Lung microvascular endothelial cell (primary cell): ENCODE measurements around the gene SLC38A11. TPM values are rescaled to one million over a fixed set of nuclear protein-coding genes. Genes with fewer than 3 reads are reported as not detected.
A peak's percentile ranks its signal among the peaks of the same experiment; 100 is the strongest.

Source experiments
- DNase-seq, 2 donors: peaks; one replicate each; pipeline versions ENCODE4 v3.0.0 to v3.0.0-alpha.2; 2010; ENCODE audit warnings: low read depth in 2 of 2
- total RNA-seq: library from RNA; depleted of rRNA; stranded (reverse); fragments of >200 nt; gene quantifications from 2 replicates; pipeline ENCODE4 v1.2.1, GENCODE V29; 2014

The SLC38A11 gene
- total RNA-seq, 1 donor from 2014 or later: not detected

DNA sequence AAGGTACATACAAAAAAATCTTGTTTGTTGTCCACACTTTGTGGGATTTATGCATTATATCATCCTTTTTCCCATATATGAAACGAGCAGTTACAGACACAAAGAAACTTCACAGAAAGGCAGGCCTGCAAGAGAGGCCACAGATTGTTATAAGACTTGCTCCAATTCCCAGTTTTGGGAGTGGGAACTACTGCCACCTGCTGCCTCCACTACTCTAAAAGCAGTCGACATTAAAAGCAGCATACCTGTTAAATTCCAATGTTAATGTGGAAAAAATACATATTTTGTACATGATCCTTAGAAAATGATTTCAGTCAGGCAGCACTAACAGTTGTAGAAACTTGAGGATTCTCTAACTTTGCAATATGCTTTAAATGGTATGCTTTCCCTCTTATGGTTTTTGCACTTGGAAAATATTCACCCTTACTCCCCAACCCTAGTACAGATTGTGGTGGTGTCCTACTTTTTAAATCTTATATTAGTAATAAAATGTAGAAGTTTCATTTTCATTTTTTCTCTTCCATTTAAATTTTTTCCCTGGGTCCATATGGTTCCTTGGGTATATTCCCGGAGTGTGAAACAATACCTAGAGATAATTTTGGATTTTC, 37.9 kb downstream of the SLC38A11 start:
- DNase-seq: peak; percentile 55 to 69

DNA sequence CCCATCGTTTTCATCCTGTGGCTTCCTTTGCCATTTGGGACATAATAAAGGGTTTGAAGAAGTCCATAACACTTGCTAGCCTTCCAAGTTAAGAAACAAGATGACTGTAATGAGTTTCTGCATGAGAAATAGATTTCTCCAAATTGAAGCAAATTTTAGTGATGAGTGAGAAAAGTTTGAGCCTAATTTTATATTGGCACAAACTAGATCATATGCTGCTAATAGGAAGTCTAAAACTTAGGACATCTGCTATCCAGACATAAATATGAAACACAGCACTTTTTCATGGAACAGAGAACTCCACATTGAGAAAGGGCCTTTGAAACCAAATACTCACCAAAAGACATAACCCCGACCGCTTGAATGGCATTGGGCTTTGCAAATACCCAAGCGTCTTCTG, 39.8 kb downstream of the SLC38A11 start:
- no peak for DNase-seq

DNA sequence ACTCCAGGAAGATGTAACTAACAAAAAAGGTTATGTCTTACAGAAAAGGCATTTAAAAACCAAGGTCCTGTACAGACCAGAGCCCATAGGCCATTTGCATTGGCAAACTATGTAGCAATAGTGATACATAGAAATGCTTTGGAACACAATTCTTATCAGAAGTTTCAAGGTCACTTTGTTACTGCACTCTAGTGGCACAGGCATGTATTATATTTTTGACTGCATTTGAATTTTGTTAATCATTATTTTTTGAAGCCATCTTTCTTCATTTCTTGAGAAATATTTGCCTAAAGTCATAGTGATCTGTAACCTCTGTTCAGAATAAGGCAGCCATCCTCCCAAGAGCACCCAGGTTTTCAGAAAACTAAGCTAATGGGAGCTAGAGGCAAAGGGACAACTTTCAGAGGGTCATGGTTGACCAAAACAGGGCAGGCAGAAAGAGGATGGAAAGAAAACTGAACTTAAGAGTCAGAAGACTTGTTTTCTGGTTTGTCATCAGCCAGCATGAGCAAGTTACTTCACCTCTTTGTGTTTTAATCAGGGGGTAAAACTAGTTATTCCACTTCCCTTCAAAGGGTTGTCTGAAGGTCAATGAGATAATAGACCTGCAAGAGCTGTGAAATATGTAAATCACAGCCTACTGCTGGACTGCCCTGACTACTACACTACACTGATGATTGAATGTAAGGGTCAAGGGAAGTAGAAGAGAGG, 41.5 kb downstream of the SLC38A11 start:
- peak; percentile 49 for DNase-seq

DNA sequence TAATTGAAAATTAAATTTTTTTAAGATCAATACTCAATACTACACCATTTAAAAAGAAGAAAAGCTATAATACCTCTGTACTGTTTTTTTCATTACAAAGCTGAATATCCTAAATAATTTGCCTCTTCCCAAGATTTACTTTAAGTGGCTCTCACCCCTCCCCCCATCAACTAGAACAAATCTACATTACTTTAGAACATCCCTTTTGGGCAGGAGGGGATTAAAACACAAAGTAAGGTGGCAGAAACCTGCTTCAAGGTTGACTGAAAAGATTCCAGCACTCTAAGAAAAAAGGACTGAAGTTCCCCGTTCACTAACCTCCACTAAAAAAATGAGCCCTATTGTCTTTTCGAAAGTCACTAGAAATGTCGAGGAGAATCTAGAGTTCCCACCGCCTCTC, 42.3 kb downstream of the SLC38A11 start:
- DNase-seq: no peak

DNA sequence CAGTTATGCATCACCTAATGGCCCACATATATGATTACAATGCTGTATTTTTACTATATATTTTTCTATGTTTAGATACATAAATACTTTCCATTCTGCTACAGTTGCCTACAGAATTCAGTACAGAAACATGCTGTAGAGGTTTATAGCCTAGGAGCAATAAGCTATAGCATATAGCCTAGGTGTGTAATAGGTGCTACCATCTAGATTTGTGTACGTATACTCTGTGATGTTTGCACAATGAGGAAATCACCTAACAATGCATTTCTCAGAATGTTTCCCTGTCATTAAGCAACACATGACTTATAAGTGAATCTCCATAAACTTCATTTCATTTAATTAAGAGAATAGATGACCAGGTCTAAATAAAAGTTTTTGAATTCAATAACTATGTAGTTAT, 43.5 kb downstream of the SLC38A11 start:
- DNase-seq: no peak

DNA sequence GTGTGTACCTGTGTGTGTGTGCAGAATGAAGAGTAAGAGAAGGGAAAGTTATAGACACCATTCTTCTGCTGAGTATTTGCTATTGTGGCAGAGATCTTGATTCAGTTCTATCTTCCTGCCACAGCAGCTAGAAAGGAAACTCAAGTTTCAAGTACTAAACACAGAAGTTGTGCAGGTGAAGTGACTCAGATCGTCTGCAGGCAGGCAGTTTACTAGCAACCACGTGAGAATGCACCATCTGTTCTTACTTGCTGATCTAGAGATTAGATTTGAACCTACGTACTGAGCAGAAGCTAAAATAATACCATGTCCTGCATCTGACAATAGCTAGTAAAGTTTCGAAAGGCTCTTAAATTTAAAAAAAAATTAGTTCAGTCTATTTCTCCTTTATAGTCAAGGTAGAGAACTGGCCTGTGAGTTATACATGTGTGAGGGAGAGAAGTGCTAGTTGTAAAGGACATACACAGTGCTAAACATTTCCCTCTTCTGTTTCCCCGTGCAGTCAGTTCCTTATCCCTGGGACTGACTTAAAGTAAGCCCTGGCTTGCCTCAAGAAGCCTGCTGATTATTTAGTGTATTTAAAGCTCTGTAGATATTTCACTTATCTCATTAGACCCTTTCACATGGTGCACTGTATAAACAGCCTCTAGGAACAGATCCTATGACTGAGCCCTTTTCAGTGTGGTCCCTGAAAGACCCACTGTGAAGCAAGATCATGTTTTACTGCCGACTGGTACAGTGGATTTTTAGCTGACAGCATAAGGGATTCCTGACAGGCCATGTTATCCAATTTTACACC, 45.0 kb downstream of the SLC38A11 start:
- DNase-seq: peak in 1 of 2 donors; percentile 86

DNA sequence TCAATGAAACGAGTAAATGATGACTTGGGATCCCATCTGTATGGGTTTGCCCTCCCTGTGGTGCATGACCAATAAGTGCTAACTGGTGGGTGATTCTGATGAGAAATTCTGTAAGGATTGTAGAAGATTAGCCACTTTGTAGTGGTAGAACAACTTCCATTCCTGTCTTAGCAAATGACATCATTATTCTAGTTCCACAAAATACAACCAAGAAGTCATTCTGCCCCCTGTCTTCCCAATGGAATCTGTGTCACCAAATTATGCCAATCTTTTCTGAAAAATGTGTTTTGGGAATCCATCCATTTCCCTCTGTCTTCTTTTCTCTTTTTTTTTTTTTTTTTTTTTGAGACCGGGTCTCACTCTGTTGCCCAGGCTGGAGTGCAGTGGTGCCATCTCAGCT, 48.4 kb downstream of the SLC38A11 start:
- DNase-seq: no peak

DNA sequence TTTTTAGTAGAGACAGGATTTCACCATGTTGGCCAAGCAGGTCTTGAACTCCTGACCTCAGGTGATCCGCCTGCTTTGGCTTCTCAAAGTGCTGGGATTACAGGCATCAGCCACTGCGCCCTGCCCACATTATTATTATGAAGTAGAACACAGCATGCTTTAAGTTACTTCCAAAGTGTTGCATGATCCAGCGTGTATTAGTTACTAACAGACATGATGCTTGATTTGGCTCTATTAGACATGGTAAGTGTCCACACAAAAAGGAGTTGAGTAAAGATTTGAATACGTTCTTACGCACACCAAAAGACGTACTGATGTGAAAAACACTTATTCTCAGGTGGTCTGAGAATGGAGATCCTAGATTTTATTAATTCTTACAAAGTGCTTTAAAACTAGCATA, 50.0 kb downstream of the SLC38A11 start:
- DNase-seq: no peak

DNA sequence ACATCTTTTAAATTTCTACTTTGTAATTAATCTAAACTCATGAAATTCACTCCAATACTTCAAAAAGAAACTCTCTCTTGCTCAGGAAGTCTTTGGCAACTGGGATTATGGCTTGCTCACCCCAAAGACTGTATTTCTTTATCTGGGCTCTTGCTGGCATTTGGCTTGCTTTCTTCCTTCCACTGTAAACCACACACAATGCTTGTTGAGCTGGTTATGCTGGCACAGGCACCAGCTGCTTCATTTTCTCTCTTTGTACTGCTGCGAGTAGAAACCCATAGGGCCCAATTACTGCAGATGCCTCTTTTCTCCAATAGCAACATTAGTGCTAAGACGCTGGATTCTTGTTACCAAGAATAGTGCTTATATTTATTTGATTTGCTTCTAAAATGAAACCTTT, 51.4 kb downstream of the SLC38A11 start:
- no peak for DNase-seq

DNA sequence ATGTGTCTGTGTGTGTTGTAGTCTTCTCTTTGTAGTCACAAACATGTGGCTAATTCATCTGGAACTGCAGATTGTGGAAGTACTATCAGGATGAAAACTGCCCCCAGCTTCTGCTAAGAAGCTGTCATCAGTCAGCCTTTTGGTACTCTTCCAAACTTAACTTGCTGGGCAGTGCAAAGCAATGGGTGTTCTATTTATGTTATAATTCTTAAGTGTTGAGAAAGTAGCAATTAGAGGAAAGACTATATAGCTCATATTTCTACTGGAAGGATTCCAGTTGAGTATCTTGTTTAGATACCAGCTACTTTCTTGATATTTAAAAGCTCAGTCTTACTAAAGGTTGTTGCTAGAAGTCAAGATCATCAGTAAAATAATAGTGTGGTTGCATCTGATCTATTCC, 52.1 kb downstream of the SLC38A11 start:
- DNase-seq: peak in 1 of 2 donors; percentile 26

DNA sequence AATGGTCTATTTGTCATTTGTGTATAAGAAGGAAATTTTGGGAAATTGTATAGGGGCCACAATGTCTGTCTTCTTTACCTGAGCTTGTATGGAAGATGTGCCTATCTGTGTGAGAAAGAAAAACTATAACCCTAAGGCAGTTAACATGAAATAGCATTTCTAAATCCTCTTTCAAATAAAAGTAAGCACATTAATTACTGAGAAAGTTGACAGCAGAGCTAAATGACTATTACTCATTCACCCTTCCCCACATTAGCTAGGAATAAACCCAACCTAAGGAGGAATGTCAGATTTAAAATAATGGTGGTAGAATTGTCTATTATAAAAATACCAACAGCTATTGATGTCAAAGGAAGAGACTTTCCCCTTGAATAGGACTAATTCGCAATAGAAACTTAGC, 56.2 kb downstream of the SLC38A11 start:
- DNase-seq: no peak

DNA sequence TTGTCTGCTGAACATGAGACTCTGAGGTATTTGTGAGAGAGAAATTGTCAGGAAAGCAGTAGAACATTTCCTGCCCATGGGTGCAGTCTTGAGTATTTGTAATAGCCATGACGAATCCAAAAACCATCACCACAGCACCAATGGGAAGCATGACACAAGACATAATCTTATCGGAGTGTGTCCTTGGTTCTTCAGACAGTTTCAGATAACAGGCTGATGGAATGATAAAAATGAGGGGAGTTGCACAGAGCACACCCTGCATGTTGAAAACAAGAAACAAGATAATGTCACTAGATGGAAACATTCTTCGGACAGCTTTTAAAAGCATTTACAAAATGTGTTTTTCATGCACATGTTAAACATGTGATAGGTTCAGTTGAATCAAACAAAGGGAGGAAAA, 56.9 kb downstream of the SLC38A11 start:
- peak in 1 of 2 donors; percentile 34 for DNase-seq

DNA sequence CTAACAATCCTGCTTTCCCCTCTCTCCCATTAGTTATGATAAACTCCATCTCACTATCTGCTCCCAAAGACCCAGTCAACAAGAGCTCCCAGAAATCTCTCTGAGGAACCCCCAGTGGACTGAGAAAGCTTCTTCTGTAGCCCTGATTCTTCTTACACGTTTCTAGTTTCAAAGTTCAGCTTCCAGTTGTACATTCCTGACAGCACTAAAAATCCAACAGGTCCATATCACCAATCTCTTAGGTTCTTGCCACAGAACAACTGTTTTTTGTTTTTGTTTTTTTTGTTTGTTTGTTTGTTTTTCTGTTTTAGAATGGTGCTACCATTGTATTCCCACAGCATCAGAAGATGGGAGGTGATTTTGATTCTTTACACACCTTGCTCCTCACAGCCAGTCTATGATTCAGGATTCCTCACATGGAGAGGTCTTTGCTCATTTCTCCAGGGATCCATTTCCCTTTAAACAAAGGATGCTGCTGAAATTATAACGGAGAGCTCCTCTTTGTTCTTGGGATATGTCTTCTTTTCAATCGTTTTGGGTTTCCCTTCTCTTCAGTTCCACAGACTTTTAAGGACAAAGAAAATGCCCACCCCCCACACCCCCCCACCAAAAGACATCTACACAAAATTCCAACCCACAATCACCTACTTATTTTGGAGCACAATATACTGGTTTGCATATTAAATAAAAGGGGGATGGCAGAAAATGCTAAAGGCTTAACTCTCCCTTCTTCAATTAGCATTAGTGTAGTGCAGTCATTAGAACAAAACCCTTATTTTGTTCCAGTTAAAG, 57.7 kb downstream of the SLC38A11 start:
- no peak for DNase-seq

DNA sequence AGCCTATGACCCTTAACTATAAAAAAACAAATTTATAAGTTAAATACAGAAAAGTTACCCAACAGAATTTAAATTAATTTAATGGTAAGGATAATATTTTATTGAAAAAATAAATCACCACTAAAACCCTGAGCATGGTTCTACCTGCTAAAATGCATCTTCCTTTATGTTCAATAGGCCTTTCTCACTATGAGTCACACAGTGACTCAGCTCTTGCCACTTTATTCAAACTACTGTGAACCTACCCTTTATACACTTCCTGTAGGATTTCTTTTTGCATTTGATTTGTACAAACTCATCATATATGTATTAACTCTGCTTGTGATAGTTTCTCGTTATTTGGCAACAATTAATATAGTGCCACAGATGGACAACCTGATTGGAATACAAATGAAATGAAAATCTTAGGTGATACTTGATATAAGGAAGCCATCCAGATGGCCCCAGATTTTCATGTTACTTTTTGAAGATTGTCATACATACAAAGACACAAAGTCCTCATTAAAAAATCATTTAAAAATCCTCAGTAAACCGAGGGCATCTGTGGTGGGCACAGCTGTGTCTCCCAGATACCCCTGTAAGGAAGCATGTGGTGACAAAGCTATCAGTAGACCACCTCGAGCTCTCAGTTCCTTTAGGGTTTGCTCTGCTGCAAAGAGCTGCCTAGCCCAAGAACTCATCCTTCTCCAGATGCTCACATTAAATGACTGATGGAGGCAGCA, 58.5 kb downstream of the SLC38A11 start:
- peak; percentile 59 to 73 for DNase-seq

DNA sequence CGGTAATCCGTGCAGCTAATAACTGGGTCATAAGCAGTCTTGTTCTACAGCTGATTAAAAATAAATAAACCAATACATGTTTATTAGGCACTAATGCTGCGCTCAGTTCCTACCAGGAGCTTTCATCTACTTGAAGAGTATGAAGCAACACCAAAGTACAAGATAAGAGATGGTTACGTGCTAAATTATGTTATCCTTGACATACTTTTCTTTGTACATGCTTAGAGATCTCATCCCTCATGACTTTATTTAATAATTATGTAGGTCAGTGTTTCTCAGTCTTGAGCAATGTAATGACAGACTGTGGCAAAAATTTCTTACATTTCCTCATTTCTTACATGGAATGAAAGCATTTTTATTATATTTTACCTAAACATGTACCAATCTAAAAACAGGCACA, 59.1 kb downstream of the SLC38A11 start:
- DNase-seq: no peak

DNA sequence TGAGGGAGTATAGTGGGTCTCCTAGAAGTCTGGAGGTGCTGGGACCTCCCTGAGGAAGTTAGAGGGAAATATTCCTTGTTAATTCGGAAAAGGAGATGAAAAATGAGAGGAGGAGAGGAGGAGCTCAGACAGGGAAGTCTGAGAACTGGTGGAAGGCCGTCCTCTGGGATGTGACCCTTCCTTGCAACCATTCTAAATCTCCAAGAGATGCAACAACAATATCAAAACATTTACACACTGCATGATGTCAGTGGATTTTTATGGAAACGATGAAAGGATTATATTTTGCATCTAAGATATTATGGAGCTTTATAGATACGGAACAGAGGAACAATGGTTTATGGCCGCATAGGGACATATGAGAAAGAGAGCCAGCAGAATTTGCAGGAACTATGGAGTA, 63.9 kb downstream of the SLC38A11 start:
- no peak for DNase-seq

DNA sequence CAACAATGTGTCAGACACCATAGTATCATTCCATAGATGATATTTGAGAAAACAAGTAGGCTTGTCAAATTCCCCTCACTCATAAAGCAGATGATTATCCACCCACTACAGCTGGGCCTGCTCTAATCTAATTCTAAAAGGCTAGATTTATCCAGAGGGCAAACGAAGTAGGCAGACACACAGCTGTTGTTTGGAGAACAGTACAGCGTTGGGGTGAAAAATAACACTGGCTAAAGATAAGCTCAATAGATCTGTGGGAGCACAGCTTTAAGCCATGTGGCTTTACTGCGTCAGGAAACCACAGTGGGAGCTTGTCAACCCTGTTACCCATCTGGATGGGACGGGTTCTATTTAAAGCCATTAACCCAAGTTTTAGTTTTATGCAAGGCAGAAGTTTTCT, 64.8 kb downstream of the SLC38A11 start:
- DNase-seq: no peak

DNA sequence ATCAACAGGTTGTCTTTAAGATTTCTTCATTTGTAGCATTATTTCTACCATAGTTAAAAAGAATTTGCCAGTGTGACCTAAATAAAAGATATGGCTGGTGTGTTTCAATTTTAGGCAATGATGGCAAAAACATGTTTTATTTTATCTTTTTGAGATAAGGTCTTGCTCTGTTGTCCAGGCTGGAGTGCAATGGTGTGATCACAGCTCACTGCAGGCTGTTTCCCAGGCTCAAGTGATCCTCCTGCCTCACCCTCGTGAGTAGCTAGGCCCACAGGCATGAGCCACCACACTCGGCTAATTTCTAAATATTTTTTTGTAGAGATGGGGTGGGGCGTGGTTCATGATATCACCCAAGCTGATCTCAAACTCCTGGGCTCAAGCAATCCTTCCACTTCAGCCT, 66.7 kb downstream of the SLC38A11 start:
- no peak for DNase-seq

DNA sequence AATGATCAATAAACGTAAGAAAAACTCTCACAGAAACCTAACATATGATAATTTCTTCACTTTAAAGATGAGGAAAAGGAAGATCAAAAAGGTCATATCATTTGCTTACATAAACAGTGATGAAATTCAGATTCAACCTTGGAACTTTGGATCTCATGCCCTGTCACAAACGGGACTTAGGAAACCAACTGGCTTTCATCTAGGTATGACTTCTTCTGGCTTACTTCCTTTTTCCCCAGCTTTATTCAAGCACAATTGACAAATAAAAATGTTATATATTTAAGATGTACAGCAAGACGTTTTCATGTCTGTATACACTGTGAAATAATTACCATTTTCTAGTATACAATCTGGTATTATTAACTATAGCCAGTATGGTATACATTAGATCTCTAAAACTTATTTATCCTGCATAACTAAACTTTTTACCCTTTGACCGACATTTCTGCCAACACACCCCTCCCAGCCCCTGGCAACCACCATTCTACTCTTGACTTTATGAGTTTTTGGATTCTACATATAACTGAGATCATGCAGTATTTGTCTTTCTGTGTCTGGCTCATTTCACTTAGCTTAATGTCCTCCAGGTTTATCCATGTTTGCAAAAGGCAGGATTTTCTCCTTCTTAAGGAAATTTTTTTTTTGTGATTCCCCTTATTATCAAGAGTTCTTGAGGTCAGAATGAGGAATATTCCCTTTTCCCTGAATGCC, 67.7 kb downstream of the SLC38A11 start:
- no peak for DNase-seq

DNA sequence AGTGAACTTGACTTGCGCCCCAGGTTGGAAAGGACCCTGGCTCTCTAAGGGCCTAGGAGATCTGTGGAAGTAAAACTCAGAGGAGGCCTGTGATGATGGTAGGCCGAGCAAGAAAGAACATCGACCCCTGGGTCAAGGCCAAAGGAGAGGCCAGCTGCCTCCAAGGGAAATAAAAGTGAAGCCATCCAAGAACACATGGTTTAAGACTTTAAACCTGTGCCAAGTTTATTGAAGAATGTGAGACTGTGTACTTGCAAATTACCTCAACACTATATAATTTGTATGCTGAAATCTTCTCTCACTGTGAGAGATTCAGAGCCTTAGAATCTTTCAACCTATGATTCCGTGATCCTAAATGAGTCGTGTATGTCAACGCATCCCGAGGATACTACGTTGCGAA, 73.0 kb downstream of the SLC38A11 start:
- DNase-seq: no peak

DNA sequence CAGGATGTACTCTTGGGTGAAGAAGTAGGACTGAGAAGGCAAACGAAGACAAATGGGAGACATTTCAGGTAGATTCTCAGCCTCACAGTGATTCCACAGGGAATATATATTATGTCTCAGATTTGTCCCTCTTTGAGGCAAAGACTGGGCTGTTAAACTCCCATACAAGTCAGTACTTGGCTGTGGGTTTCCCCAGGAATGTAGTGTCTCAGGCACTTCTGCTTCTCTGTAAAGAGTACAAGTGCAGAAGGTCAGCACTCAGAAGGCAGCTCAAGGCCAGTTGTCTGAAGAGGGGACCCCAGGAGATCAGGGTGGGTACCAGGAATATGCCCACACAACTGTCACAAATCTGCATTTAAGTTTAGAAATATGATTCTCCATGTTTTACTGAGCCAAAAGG, 73.8 kb downstream of the SLC38A11 start:
- no peak for DNase-seq
